ENCODE measurements around the gene PPIP5K2.

Gene PPIP5K2

DNA sequence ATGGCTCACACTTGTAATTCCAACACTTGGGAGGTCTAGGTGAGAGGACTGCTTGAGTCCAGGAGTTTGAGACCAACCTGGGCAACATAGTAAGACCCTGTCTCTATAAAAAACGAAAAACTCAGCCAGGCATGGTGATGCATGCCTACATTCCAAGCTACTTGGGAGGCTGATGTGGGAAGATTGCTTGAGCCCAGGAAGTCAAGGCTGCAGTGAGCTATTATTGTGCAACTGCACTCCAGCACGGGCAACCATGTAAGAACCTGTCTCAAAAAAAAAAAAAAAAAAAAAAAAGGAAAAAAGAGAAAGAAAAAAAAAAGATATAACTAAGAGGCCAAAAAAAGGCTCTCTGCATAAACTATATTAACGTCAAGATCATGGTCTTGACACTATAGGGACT, 27.4 kb upstream of the PPIP5K2 start:
- DNase-seq (ENCODE audit: low read depth): no peak
- in situ Hi-C loops (cut with HindIII; ENCODE audit: low sequenced_read_pairs): no loop called here
- H3K4me3 ChIP-seq (ENCODE audit: low read depth, low read length): no peak overlapping the region
- TF ChIP-seq, protein P1, sequence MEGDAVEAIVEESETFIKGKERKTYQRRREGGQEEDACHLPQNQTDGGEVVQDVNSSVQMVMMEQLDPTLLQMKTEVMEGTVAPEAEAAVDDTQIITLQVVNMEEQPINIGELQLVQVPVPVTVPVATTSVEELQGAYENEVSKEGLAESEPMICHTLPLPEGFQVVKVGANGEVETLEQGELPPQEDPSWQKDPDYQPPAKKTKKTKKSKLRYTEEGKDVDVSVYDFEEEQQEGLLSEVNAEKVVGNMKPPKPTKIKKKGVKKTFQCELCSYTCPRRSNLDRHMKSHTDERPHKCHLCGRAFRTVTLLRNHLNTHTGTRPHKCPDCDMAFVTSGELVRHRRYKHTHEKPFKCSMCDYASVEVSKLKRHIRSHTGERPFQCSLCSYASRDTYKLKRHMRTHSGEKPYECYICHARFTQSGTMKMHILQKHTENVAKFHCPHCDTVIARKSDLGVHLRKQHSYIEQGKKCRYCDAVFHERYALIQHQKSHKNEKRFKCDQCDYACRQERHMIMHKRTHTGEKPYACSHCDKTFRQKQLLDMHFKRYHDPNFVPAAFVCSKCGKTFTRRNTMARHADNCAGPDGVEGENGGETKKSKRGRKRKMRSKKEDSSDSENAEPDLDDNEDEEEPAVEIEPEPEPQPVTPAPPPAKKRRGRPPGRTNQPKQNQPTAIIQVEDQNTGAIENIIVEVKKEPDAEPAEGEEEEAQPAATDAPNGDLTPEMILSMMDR (IDR thresholded peaks at IDR 0.05; ENCODE audit: low read depth, low read length, missing control alignments): no peak

GRCh38 chr5:103093727-103094126, 26.4 kb upstream of the PPIP5K2 start:
- TF ChIP-seq, protein P1 (IDR thresholded peaks at IDR 0.05; ENCODE audit: low read depth, low read length, missing control alignments): no peak
- in situ Hi-C loops (cut with HindIII; ENCODE audit: low sequenced_read_pairs): no loop called here
- no peak for DNase-seq (ENCODE audit: low read depth)
- H3K4me3 ChIP-seq (ENCODE audit: low read depth, low read length): no peak overlapping the region

DNA sequence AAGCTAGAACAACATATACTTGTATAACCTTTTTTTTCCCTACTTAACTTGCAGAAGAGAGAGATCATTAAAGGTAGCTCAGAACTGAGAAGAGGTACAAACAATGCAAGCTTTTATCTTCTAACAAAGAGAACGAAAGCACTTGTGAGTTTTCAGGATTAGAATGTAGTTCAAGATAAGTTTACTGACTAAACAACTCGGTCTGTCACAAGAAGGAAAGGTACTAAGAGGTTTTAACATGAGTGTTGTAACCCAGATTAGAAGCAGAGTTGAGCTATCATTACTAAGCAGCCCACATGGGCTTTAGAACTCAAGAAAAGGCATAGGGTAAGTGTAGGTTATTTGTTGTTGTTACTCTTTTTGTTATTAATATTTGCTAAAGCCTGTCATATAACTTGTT, 25.4 kb upstream of the PPIP5K2 start:
- DNase-seq (ENCODE audit: low read depth): no peak
- TF ChIP-seq, protein P1 (IDR thresholded peaks at IDR 0.05; ENCODE audit: low read depth, low read length, missing control alignments): no peak
- in situ Hi-C loops (cut with HindIII; ENCODE audit: low sequenced_read_pairs): no loop called here
- no peak overlapping the region for H3K4me3 ChIP-seq (ENCODE audit: low read depth, low read length)

DNA sequence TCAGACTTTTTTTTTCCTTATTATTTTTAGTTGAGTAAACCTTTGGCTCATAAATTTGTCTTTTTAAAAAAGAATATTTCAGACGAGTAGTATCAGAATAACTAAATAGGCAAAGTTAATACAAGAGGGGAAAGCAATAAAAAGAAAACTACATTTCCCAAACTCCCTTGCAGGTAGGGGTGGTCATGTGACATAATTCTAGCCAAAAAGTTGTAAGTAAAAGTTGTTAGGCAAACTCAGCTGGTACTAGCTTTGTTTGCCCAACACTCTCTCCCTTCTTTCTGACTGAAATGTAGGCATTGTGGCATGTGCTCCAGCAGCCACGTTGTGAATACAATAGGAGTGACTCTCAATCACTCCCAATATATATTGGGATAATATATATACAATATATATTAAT, 21.1 kb upstream of the PPIP5K2 start:
- in situ Hi-C loops (cut with HindIII; ENCODE audit: low sequenced_read_pairs): no loop called here
- no peak for DNase-seq (ENCODE audit: low read depth)
- H3K4me3 ChIP-seq (ENCODE audit: low read depth, low read length): no peak overlapping the region
- TF ChIP-seq, protein P1 (IDR thresholded peaks at IDR 0.05; ENCODE audit: low read depth, low read length, missing control alignments): no peak

DNA sequence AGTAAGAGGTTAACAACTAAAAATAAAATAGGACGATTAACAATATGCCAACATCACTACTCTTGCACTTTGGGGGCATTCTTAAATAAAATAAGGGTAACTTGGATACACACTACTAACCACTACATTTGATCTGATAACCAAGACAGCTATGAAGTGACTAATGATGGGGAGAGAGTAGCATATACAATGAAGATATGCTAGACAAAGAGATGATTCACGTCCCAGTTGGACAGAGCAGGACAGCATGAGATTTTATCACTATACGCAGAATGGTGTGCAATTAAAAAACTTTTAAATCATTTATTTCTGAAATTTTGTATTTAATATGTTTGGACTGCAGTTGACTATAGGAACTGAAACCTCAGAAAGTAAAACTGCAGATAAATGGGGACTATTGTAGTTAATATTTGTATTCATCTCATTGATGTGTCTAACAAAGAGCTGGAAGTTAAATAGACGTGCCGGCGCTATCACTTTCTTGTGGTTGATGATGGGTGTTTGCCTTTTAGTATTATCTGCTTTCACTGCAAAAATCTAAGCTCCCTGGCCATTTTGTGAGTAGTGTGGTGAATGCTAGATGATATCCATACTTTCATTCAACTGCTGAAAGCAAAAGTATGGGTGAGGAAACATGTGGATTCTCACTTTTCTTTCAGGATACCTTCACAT, 18.9 kb upstream of the PPIP5K2 start:
- TF ChIP-seq, protein P1 (IDR thresholded peaks at IDR 0.05; ENCODE audit: low read depth, low read length, missing control alignments): no peak

GRCh38 chr5:103102234-103102633, 17.9 kb upstream of the PPIP5K2 start:
- in situ Hi-C loops (cut with HindIII; ENCODE audit: low sequenced_read_pairs): no loop called here
- TF ChIP-seq, protein P1 (IDR thresholded peaks at IDR 0.05; ENCODE audit: low read depth, low read length, missing control alignments): no peak

More for the DNA sequence above, 18.9 kb upstream of the PPIP5K2 start:
- no peak for DNase-seq (ENCODE audit: low read depth)
- H3K4me3 ChIP-seq (ENCODE audit: low read depth, low read length): no peak overlapping the region
- in situ Hi-C loops (cut with HindIII; ENCODE audit: low sequenced_read_pairs): no loop called here

More at GRCh38 chr5:103102234-103102633, 17.9 kb upstream of the PPIP5K2 start:
- no peak overlapping the region for H3K4me3 ChIP-seq (ENCODE audit: low read depth, low read length)
- no peak for DNase-seq (ENCODE audit: low read depth)

Data from astrocyte of the cerebellum (primary cell).